K562 (cell line): ENCODE measurements around the gene MC1R. TPM values are rescaled to one million over a fixed set of nuclear protein-coding genes. Genes with fewer than 3 reads are reported as not detected.

Experiments
- BCOR ChIP-seq: fragments of 450-650 bp; IDR thresholded peaks from 2 replicates; pipeline ENCODE4 v1.6.1; 2016
- IFI16 ChIP-seq: fragments of 250-450 bp; sonication (Bioruptor Pico); IDR thresholded peaks from 2 replicates; pipeline ENCODE4 v2.1.2; 2022; ENCODE audit warnings: mild to moderate bottlenecking, inconsistent platforms
- MEF2A ChIP-seq: IDR thresholded peaks from 2 replicates; pipeline ENCODE4 v1.6.1; 2011; ENCODE audit warnings: low read depth, mild to moderate bottlenecking, low read length, moderate library complexity; ENCODE audit not compliant: control insufficient read depth
- SREBF2 ChIP-seq: sonication (generic); formaldehyde crosslinking; IDR thresholded peaks from 2 replicates; pipeline ENCODE4 v1.4.0; 2020; ENCODE audit warnings: mild to moderate bottlenecking, missing genetic modification reagents
- STAT5B ChIP-seq: fragments of 250-450 bp; sonication (Bioruptor Pico); IDR thresholded peaks from 2 replicates; pipeline ENCODE4 v1.8.0; 2021; ENCODE audit warnings: mild to moderate bottlenecking, inconsistent platforms
- ZNF146 ChIP-seq: IDR thresholded peaks from one replicate; pipeline ENCODE4 v1.6.1; 2018; ENCODE audit warnings: missing compliant biosample characterization; ENCODE audit not compliant: unreplicated experiment
- polyA plus RNA-seq, 8 experiments: library from polyadenylated mRNA; depleted of rRNA in 4 of 8; stranded (reverse) in 5 of 8; unstranded in 3 of 8; fragments of >200 nt; fragmentation: Nextera tagmentation in 2 of 8; fragmentation: Illumina TruSeq in 1 of 8; extraction: Ambion mirVana in 2 of 8; extraction: Trizol in 1 of 8; gene quantifications; 2 replicates each; pipeline versions ENCODE4 v1.2.1 to v1.2.3, GENCODE V29; 2011 to 2014; ENCODE audit warnings: inconsistent platforms in 1 of 8, missing spikeins in 1 of 8
- total RNA-seq, 7 experiments: library from RNA; depleted of rRNA in 6 of 7; stranded (reverse); fragments of >200 nt in 6 of 7; fragmentation: Illumina TruSeq in 2 of 7; extraction: Trizol in 2 of 7; gene quantifications; 2 replicates each; pipeline versions ENCODE4 v1.2.1 to v1.2.3, GENCODE V29; 2011 to 2021; ENCODE audit warnings: low replicate concordance in 1 of 7
- TF ChIP-seq, protein P1 (sequence below), 2 experiments: fragments of 450-650 bp in 1 of 2; sonication (generic) in 1 of 2; formaldehyde crosslinking in 1 of 2; IDR thresholded peaks; 2 replicates each; pipeline versions ENCODE4 v1.7.1 to v1.9.0; 2016 to 2022; ENCODE audit warnings: inconsistent platforms in 1 of 2, mild to moderate bottlenecking in 1 of 2, missing genetic modification reagents in 1 of 2
- TF ChIP-seq, protein P2 (sequence below), 2 experiments: fragments of 450-650 bp; IDR thresholded peaks; 2 replicates each; pipeline ENCODE4 v1.6.1; 2016; ENCODE audit warnings: mild to moderate bottlenecking in 2 of 2, borderline replicate concordance in 1 of 2, low read depth in 1 of 2, moderate library complexity in 1 of 2
- TF ChIP-seq, protein P3 (sequence below): fragments of 450-650 bp; formaldehyde crosslinking; conservative IDR thresholded peaks from 2 replicates; pipeline ENCODE4 v1.4.0; 2022; ENCODE audit warnings: mild to moderate bottlenecking, missing genetic modification characterization

The MC1R gene
- total and polyA plus RNA-seq, 9 of the 15 experiments (the other 6 are each of a cell fraction or from before 2014, with no cell fraction given): 0.14 to 5.3 (median 2.5) TPM; not detected in 1

DNA sequence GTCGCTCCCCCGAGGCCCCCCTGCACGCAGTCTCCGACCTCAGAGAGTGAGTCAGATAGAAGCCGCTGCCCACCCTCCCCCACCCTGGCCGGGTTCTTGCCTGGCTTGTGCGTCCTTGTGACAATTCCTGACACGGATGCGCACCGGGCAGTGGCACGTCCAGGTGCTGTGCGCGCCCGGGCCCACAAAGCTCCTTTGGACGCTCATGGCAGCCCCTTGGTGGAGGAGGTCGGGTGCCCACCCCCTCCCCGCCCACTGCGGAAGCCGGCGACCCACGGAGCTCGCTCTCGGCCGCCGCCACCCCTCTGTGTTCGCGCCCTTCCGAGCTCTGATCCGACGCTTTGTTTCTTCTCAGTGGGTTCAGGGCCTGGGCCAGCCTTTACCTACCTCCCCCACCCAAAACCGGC is 3.8 kb downstream of the MC1R start (continued):
- TF ChIP-seq, protein P1, sequence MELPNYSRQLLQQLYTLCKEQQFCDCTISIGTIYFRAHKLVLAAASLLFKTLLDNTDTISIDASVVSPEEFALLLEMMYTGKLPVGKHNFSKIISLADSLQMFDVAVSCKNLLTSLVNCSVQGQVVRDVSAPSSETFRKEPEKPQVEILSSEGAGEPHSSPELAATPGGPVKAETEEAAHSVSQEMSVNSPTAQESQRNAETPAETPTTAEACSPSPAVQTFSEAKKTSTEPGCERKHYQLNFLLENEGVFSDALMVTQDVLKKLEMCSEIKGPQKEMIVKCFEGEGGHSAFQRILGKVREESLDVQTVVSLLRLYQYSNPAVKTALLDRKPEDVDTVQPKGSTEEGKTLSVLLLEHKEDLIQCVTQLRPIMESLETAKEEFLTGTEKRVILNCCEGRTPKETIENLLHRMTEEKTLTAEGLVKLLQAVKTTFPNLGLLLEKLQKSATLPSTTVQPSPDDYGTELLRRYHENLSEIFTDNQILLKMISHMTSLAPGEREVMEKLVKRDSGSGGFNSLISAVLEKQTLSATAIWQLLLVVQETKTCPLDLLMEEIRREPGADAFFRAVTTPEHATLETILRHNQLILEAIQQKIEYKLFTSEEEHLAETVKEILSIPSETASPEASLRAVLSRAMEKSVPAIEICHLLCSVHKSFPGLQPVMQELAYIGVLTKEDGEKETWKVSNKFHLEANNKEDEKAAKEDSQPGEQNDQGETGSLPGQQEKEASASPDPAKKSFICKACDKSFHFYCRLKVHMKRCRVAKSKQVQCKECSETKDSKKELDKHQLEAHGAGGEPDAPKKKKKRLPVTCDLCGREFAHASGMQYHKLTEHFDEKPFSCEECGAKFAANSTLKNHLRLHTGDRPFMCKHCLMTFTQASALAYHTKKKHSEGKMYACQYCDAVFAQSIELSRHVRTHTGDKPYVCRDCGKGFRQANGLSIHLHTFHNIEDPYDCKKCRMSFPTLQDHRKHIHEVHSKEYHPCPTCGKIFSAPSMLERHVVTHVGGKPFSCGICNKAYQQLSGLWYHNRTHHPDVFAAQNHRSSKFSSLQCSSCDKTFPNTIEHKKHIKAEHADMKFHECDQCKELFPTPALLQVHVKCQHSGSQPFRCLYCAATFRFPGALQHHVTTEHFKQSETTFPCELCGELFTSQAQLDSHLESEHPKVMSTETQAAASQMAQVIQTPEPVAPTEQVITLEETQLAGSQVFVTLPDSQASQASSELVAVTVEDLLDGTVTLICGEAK (IDR thresholded peaks at IDR 0.05): peak; percentile 28; the same call in 1 of the 2 replicates
- TF ChIP-seq, protein P1 (CRISPR knock-in tag; IDR thresholded peaks at IDR 0.05): no peak
- TF ChIP-seq MEF2A: no peak
- TF ChIP-seq, protein P2, sequence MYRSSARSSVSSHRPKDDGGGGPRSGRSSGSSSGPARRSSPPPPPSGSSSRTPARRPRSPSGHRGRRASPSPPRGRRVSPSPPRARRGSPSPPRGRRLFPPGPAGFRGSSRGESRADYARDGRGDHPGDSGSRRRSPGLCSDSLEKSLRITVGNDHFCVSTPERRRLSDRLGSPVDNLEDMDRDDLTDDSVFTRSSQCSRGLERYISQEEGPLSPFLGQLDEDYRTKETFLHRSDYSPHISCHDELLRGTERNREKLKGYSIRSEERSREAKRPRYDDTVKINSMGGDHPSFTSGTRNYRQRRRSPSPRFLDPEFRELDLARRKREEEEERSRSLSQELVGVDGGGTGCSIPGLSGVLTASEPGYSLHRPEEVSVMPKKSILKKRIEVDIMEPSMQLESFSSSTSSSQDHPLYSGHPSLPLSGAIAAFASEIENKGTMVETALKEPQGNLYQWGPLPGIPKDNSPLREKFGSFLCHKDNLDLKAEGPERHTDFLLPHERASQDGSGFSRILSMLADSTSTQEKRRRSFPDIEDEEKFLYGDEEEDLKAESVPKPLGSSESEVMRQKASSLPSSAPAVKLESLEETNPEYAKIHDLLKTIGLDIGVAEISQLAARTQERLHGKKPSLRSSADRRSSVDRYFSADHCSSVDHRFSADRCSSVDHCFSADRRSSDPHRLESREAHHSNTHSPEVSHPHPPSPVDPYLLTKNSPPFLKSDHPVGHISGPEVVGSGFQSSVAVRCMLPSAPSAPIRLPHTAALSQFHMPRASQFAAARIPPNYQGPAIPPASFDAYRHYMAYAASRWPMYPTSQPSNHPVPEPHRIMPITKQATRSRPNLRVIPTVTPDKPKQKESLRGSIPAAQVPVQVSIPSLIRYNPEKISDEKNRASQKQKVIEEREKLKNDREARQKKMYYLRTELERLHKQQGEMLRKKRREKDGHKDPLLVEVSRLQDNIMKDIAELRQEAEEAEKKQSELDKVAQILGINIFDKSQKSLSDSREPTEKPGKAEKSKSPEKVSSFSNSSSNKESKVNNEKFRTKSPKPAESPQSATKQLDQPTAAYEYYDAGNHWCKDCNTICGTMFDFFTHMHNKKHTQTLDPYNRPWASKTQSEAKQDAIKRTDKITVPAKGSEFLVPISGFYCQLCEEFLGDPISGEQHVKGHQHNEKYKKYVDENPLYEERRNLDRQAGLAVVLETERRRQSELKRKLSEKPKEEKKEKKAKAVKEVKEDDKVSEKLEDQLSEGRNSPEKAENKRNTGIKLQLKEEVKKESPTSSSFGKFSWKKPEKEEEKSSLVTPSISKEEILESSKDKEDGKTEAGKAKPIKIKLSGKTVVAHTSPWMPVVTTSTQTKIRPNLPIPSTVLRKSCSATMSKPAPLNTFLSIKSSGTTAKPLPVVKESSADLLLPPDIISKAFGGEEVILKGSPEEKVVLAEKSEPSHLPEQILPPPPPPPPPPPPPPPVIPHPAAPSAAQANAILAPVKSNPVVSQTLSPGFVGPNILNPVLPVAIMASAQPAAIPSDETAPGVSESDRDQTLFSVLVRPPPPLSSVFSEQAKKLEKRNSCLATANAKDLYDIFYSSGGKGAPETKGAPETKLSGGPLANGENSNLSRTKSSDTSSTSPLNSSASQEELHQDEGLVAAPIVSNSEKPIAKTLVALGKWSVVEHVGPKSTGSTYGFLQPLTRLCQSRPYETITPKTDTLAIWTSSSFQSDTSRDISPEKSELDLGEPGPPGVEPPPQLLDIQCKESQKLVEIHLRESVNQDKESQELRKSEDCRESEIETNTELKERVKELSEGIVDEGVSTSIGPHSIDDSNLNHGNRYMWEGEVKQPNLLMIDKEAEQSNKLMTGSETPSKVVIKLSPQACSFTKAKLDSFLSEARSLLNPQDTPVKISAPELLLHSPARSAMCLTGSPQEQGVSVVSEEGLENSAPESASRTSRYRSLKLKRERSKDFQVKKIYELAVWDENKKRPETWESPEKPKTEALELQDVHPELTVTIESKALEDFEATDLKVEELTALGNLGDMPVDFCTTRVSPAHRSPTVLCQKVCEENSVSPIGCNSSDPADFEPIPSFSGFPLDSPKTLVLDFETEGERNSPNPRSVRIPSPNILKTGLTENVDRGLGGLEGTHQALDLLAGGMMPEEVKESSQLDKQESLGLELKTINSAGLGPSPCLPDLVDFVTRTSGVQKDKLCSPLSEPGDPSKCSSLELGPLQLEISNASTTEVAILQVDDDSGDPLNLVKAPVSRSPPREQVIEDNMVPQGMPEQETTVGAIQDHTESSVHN (IDR thresholded peaks at IDR 0.05; ENCODE audit: borderline replicate concordance in 1 of 2, low read depth in 1 of 2): no peak
- TF ChIP-seq, protein P3, sequence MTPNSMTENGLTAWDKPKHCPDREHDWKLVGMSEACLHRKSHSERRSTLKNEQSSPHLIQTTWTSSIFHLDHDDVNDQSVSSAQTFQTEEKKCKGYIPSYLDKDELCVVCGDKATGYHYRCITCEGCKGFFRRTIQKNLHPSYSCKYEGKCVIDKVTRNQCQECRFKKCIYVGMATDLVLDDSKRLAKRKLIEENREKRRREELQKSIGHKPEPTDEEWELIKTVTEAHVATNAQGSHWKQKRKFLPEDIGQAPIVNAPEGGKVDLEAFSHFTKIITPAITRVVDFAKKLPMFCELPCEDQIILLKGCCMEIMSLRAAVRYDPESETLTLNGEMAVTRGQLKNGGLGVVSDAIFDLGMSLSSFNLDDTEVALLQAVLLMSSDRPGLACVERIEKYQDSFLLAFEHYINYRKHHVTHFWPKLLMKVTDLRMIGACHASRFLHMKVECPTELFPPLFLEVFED (CRISPR knock-in tag): 0 out of 2 replicates have a peak, but pooled peaks have one; percentile 28
- no peak for TF ChIP-seq BCOR
- no peak for TF ChIP-seq ZNF146 (CRISPR knock-in tag)
- TF ChIP-seq IFI16 (CRISPR knock-in tag): no peak
- TF ChIP-seq SREBF2 (CRISPR knock-in tag): 0 out of 2 replicates have a peak, but pooled peaks have one; percentile 5
- TF ChIP-seq STAT5B (CRISPR knock-in tag): no peak
